ENCODE measurements around the gene TBL2. TPM values are rescaled to one million over a fixed set of nuclear protein-coding genes. Genes with fewer than 3 reads are reported as not detected.
"Not testable (repeated sequence)": the region's sequence is repeated elsewhere in the genome, so short reads cannot be mapped to it uniquely, and the experiment has no call there.

The TBL2 gene
- total RNA-seq, 2 experiments from 2014 or later, result 21.5 to 23.6 TPM

DNA sequence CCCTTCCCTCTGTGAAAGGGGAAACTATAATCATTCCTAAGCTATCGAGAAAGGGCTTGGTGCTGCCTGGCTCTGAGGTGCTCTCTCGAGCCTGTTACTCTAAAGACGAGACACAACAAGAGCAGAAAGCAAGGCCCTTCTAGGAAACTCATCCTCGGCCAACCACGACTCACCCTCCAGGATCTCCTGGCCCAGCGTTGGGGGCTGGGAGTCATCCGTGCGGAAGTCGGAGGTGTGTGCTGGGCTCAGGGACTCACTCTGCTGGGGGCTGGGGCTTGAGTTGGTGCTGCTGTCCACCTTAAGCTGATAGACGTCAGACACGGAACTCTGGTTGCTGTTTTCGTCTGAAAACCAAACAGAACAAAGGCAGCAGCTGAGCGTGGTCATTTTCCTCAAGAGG lies 38.7 kb downstream of the TBL2 start:
- Mint-ChIP-seq H3K27ac (no peak overlapping the region), H3K4me1 (ENCODE audit: low read depth) (peaks cover under 1% of the 10 kb centered on the region), H3K4me3 (no peak overlapping the region), H3K36me3 (ENCODE audit: low read depth) (peaks cover 25% of the 10 kb centered on the region), H3K9me3 (no peaks in the 10 kb centered on the region), H3K27me3 (ENCODE audit: low read depth) (no peaks in the 10 kb centered on the region)
- no peak for DNase-seq
- CTCF ChIA-PET, result no interaction called here
- intact Hi-C loops (cut with micrococcal nuclease), result no loop called here

DNA sequence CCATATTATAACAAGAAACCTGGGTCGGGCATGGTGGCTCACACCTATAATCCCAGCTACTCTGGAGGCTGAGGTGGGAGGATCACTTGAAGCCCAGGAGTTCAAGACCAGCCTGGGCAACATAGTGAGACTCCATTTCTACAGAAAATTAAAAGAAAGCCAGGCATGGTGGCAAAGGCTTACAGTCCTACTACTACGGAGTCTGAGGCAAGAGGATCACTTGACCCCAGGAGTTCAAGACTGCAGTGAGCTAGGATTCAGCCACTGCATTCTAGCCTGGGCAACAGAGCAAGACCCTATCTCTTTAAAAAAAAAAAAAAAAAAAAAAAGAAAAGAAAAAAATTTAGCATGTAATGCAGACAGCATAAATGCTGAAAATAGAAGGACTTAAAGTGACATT lies 39.9 kb downstream of the TBL2 start:
- peaks cover 25% of the 10 kb centered on the region for H3K36me3 Mint-ChIP-seq (ENCODE audit: low read depth)
- H3K4me1 Mint-ChIP-seq (ENCODE audit: low read depth); CTCF ChIA-PET; H3K4me3 Mint-ChIP-seq; DNase-seq; intact Hi-C loops (cut with micrococcal nuclease); H3K9me3 Mint-ChIP-seq; H3K27ac Mint-ChIP-seq; H3K27me3 Mint-ChIP-seq (ENCODE audit: low read depth): not testable (repeated sequence)

DNA sequence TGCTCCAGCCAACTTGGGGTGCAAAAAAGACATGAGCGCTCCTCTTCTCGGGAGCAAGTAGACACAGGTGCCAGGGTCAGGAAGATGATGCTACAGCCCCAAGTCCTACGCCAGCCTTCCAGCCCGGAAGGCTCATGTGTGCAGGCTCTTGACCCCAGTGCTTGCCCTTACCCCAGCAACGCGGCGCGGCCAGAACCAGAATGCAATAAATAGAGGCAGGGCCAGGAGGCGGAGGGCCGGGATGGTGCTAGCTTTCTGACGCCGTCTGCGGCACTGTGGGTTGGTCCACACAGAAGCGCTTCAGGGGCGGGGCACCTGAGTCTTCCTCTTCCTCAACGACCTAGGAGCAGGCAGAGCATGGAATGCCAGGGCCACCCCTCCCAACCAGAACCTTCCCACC lies 41.3 kb downstream of the TBL2 start:
- peaks cover 25% of the 10 kb centered on the region for H3K36me3 Mint-ChIP-seq (ENCODE audit: low read depth)
- DNase-seq, result no peak
- H3K27me3 Mint-ChIP-seq (ENCODE audit: low read depth), result no peaks in the 10 kb centered on the region
- H3K4me1 Mint-ChIP-seq (ENCODE audit: low read depth), result no peaks in the 10 kb centered on the region
- intact Hi-C loops (cut with micrococcal nuclease), result no loop called here
- H3K27ac Mint-ChIP-seq, result no peak overlapping the region
- CTCF ChIA-PET, result no interaction called here
- no peaks in the 10 kb centered on the region for H3K9me3 Mint-ChIP-seq
- H3K4me3 Mint-ChIP-seq, result no peak overlapping the region

DNA sequence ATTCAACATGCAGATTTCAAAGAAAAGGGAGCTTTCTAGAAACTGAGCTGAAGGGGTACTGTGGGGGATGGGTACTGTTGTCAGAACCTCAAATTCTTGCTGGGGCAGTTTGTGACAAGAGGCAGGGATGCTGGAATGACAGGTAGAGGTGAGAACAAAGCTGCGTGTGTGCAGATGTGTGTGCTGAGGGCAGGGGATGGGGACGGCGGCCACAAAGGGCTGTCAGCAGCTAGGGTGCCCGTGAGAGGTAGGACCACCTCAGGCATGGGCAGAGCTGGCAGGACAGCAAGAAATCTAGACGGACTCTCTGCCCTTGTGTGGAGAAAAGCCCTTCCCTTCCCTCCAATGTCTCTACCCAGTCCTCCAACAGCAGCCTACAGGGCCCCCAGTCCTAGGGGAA lies 41.9 kb downstream of the TBL2 start:
- Mint-ChIP-seq H3K4me3 (no peak overlapping the region), H3K27me3 (ENCODE audit: low read depth) (no peaks in the 10 kb centered on the region), H3K27ac (no peak overlapping the region), H3K36me3 (ENCODE audit: low read depth) (peaks cover 25% of the 10 kb centered on the region), H3K9me3 (no peaks in the 10 kb centered on the region), H3K4me1 (ENCODE audit: low read depth) (no peaks in the 10 kb centered on the region)
- intact Hi-C loops (cut with micrococcal nuclease), result no loop called here
- DNase-seq, result no peak
- CTCF ChIA-PET, result interaction anchor here (0.5 kb wide), 1 partner anchor 217 kb away, joined by 3 read pairs; no protein-coding TSS in a partner anchor

DNA sequence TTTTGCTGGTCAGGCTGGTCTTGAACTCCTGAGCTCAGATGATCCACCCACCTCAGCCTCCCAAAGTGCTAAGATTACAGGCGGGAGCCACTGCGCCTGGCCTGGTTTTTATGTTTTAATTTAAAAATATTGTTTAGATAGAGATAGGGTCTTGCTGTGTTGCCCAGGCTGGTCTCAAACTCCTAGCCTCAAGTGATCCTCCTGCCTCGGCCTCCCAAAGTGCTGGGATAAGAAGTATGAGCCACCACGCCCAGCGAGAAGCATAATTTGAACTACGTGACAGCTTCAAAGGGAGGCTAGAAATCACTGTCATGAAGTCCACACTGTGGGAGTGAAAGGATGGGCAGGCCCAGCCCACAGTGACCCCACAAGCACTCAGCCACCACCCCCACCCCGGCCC lies 42.5 kb downstream of the TBL2 start:
- CTCF ChIA-PET, result interaction anchor here (0.5 kb wide), 1 partner anchor 217 kb away, joined by 3 read pairs; no protein-coding TSS in a partner anchor
- H3K4me1 Mint-ChIP-seq (ENCODE audit: low read depth); intact Hi-C loops (cut with micrococcal nuclease): not testable (repeated sequence)

GRCh38 chr7:73533742-73534141 lies 44.6 kb downstream of the TBL2 start:
- no peaks in the 10 kb centered on the region for H3K27me3 Mint-ChIP-seq (ENCODE audit: low read depth)
- CTCF ChIA-PET, result no interaction called here
- no peaks in the 10 kb centered on the region for H3K9me3 Mint-ChIP-seq
- H3K4me1 Mint-ChIP-seq (ENCODE audit: low read depth), result no peaks in the 10 kb centered on the region
- no peak for DNase-seq
- peaks cover 21% of the 10 kb centered on the region for H3K36me3 Mint-ChIP-seq (ENCODE audit: low read depth)
- intact Hi-C loops (cut with micrococcal nuclease), result no loop called here
- H3K27ac Mint-ChIP-seq, result peak overlapping the region; percentile 53
- no peak overlapping the region for H3K4me3 Mint-ChIP-seq

More for the DNA sequence above, 42.5 kb downstream of the TBL2 start:
- H3K4me3 Mint-ChIP-seq; DNase-seq; H3K27ac Mint-ChIP-seq; H3K9me3 Mint-ChIP-seq; H3K27me3 Mint-ChIP-seq (ENCODE audit: low read depth): not testable (repeated sequence)
- peaks cover 22% of the 10 kb centered on the region for H3K36me3 Mint-ChIP-seq (ENCODE audit: low read depth)

DNA sequence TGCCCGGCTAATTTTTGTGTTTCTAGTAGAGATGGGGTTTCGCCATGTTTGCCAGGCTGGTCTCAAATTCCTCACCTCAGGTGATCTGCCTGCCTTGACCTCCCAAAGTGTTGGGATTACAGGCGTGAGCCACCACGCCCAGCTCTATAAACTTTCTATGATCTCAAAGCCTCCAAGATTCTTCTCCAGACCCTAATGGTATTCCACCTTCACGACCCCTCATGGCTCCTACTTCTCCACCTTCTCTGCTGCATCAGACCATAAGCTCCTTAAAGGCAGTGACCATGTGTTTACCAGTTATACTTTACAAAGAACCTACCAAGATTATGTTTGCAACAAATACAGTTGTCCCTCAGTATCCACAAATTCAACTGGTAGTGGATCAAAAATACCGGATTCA lies 46.2 kb downstream of the TBL2 start:
- Mint-ChIP-seq H3K27ac (no peak overlapping the region), H3K36me3 (ENCODE audit: low read depth) (peaks cover 14% of the 10 kb centered on the region), H3K4me1 (ENCODE audit: low read depth) (peaks cover 8% of the 10 kb centered on the region), H3K4me3 (no peak overlapping the region), H3K27me3 (ENCODE audit: low read depth) (no peaks in the 10 kb centered on the region), H3K9me3 (no peaks in the 10 kb centered on the region)
- CTCF ChIA-PET, result no interaction called here
- DNase-seq, result no peak
- intact Hi-C loops (cut with micrococcal nuclease), result no loop called here

GRCh38 chr7:73530800-73531199 lies 47.6 kb downstream of the TBL2 start:
- H3K4me3 Mint-ChIP-seq, result no peak overlapping the region
- peaks cover 16% of the 10 kb centered on the region for H3K4me1 Mint-ChIP-seq (ENCODE audit: low read depth)
- H3K27me3 Mint-ChIP-seq (ENCODE audit: low read depth), result no peaks in the 10 kb centered on the region
- no peak overlapping the region for H3K27ac Mint-ChIP-seq
- CTCF ChIA-PET, result no interaction called here
- H3K36me3 Mint-ChIP-seq (ENCODE audit: low read depth), result peaks cover 4% of the 10 kb centered on the region
- no peaks in the 10 kb centered on the region for H3K9me3 Mint-ChIP-seq
- DNase-seq, result no peak
- intact Hi-C loops (cut with micrococcal nuclease), result no loop called here

DNA sequence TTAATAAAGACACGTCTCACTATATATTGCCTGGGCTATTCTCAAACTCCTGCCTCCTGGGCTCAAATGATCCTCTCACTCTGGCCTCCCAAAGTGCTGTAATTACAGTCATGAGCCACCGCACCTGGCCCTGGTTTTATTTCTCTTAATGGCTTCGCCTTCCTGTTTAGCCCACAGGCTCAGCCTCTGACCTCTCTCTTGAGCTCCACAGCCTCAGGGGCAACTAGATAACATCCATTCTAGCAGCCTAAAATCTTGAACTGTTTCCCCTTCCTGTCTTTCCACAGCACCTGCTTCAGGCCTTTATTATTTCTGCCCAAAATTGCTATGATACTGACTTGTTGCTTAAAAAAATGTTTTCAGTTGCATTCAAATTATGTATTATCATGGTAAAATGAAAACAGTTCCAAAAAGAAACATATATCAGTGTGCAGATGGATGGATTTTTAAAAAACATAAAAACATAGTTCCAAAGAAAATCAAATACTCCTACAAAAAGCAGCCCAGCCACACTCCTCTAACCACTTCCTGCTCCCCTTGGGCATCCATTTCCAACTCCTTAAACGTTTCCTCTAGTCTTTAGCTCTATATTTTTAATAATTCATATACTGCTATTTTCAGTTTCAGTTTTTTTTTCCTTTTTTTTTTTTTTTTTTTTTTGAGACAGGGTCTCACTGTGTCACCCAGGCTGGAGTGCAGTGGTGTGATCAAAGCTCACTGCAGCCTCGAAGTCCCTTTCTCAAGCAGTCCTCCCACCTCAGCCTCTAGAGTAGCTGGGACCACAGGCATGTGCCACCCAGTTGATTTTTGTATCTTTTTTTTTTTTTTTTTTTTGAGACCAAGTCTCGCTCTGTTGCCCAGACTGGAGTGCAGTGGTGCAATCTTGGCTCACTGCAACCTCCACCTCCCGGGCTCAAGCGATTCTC lies 51.2 kb downstream of the TBL2 start:
- Mint-ChIP-seq H3K9me3 (no peaks in the 10 kb centered on the region), H3K36me3 (ENCODE audit: low read depth) (peaks cover under 1% of the 10 kb centered on the region), H3K4me1 (ENCODE audit: low read depth) (peaks cover 33% of the 10 kb centered on the region), H3K27ac (peak overlapping the region; percentile 78), H3K27me3 (ENCODE audit: low read depth) (no peaks in the 10 kb centered on the region), H3K4me3 (no peak overlapping the region)
- CTCF ChIA-PET, result interaction anchor here (0.6 kb wide), 1 partner anchor 209 kb away, joined by 3 read pairs; no protein-coding TSS in a partner anchor
- peak; percentile 27 for DNase-seq
- intact Hi-C loops (cut with micrococcal nuclease), result no loop called here

DNA sequence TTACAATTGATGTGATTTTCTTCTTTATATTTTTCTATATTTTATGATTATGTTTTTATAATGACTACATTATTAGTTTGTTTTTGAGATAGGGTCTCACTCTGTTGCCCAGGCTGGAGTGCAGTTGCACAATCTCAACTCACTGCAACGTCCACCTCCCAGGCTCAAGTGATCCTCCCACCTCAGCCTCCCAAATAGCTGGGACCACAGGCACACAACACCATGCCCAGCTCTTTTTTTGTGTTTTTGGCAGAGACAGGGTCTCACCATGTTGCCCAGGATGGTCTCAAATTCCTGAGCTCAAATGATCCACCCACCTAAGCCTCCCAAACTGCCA lies 52.3 kb downstream of the TBL2 start:
- Mint-ChIP-seq H3K27ac (peak overlapping the region; percentile 58), H3K4me1 (ENCODE audit: low read depth) (peaks cover 33% of the 10 kb centered on the region)
- H3K27me3 Mint-ChIP-seq (ENCODE audit: low read depth); DNase-seq; H3K36me3 Mint-ChIP-seq (ENCODE audit: low read depth); H3K9me3 Mint-ChIP-seq; H3K4me3 Mint-ChIP-seq; intact Hi-C loops (cut with micrococcal nuclease); CTCF ChIA-PET: not testable (repeated sequence)

GRCh38 chr7:73522105-73522872 lies 56.1 kb downstream of the TBL2 start, which contains the start of gene BAZ1B:
Gene BAZ1B, minus strand, starts transcription at chr7:73522293. Its CDS starts 360 bp downstream, at chr7:73521933.
- peaks cover 36% of the 10 kb centered on the region for H3K36me3 Mint-ChIP-seq (ENCODE audit: low read depth)
- H3K4me1 Mint-ChIP-seq (ENCODE audit: low read depth), result peaks cover 55% of the 10 kb centered on the region
- intact Hi-C loops (cut with micrococcal nuclease), result loop anchor here (1.0 to 5.0 kb wide), 9 partner anchors 35 to 730 kb away; partner anchors contain the start of genes ABHD11, BCL7B, BUD23 and DNAJC30
- CTCF ChIA-PET, result interaction anchor here (0.6 to 1.4 kb wide), 3 partner anchors 71 to 606 kb away, joined by 3 read pairs; no protein-coding TSS in a partner anchor
- no peaks in the 10 kb centered on the region for H3K27me3 Mint-ChIP-seq (ENCODE audit: low read depth)
- H3K27ac Mint-ChIP-seq, result peak within 1 kb of the TSS; percentile 96
- peak; percentile 99 for DNase-seq
- peak within 1 kb of the TSS; percentile 98 for H3K4me3 Mint-ChIP-seq
- no peaks in the 10 kb centered on the region for H3K9me3 Mint-ChIP-seq

DNA sequence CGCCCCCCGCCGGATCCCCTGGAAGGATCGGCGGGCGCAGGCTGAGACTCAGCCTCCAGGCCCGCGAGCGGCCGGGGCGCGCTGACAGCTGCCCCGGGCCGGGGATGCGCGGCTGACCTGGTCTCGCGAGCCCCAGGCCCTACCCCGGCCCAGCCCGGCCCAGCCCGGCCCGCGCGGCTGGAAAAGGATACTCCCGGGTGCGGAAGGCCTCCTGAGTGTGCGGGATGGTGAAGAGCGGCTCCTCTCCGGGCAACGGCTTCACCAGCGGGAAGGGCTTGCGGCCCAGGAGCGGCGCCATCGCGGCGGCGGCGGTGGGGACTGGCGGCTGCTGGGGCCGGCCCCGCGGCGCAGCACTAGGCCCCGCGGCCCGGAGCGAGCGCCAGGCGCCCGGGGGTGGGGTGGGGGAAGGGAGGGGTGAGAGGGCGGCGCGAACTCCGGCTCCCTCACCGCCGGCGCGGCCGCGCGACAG lies 56.7 kb downstream of the TBL2 start:
- Mint-ChIP-seq H3K4me3 (peak overlapping the region; percentile 92), H3K36me3 (ENCODE audit: low read depth) (peaks cover 42% of the 10 kb centered on the region), H3K27me3 (ENCODE audit: low read depth) (no peaks in the 10 kb centered on the region), H3K9me3 (no peaks in the 10 kb centered on the region), H3K27ac (peak overlapping the region; percentile 96), H3K4me1 (ENCODE audit: low read depth) (peaks cover 52% of the 10 kb centered on the region)
- CTCF ChIA-PET, result interaction anchor here (0.6 to 1.4 kb wide), 2 partner anchors 58 to 71 kb away, joined by 3 to 4 read pairs; no protein-coding TSS in a partner anchor
- no peak for DNase-seq
- intact Hi-C loops (cut with micrococcal nuclease), result loop anchor here (1.0 to 5.0 kb wide), 9 partner anchors 36 to 731 kb away; partner anchors contain the start of genes ABHD11, BCL7B, BUD23 and DNAJC30
